ENCODE data around the gene OPRM1.

DNA sequence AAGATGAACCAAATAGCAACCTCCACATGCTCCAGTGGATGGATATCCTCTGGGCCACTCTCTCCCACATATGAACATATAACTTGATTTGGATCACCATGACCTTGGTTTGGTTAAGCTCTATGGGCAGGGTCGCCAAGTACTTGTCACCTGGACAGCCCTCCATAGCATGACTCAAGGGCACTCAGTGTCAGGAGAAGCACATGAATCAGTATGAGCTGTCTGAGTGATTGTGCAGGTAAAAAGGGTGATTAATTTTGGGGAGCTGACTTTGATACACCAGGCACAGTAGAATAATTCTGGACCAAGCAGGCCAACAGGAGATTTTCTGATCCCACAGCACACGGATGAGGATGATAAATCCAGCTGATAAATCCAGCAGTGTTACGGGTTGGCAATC, 74.4 kb downstream of the OPRM1 start:
- no peak for TF ChIP-seq POLR2AphosphoS5 (IDR thresholded peaks at IDR 0.05; ENCODE audit: low read depth, low read length)
- TF ChIP-seq, protein P1, sequence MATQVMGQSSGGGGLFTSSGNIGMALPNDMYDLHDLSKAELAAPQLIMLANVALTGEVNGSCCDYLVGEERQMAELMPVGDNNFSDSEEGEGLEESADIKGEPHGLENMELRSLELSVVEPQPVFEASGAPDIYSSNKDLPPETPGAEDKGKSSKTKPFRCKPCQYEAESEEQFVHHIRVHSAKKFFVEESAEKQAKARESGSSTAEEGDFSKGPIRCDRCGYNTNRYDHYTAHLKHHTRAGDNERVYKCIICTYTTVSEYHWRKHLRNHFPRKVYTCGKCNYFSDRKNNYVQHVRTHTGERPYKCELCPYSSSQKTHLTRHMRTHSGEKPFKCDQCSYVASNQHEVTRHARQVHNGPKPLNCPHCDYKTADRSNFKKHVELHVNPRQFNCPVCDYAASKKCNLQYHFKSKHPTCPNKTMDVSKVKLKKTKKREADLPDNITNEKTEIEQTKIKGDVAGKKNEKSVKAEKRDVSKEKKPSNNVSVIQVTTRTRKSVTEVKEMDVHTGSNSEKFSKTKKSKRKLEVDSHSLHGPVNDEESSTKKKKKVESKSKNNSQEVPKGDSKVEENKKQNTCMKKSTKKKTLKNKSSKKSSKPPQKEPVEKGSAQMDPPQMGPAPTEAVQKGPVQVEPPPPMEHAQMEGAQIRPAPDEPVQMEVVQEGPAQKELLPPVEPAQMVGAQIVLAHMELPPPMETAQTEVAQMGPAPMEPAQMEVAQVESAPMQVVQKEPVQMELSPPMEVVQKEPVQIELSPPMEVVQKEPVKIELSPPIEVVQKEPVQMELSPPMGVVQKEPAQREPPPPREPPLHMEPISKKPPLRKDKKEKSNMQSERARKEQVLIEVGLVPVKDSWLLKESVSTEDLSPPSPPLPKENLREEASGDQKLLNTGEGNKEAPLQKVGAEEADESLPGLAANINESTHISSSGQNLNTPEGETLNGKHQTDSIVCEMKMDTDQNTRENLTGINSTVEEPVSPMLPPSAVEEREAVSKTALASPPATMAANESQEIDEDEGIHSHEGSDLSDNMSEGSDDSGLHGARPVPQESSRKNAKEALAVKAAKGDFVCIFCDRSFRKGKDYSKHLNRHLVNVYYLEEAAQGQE (IDR thresholded peaks at IDR 0.05; ENCODE audit: insufficient read depth in 1 of 2, low read depth in 2 of 2, low read length in 2 of 2) = no peak
- no peak for TF ChIP-seq FOXP2 (optimal IDR thresholded peaks at IDR 0.05; ENCODE audit: borderline replicate concordance, extremely low read depth, extremely low read length, insufficient read depth)
